Erythroblast (primary cell): ENCODE data around the gene FAM200A.
"Not testable (repeated sequence)": the region's sequence is repeated elsewhere in the genome, so short reads cannot be mapped to it uniquely, and the experiment has no call there.

ENCODE experiments used
- DNase-seq, 2 experiments: peaks; one replicate each; lab custom pipeline; 2025; lab: John Stamatoyannopoulos, UW
- GATA1 ChIP-seq: IDR thresholded peaks from 2 replicates; pipeline ENCODE4 v1.6.1; 2011; ENCODE audit warnings: low read depth, mild to moderate bottlenecking, control low read depth, low read length, moderate library complexity
- POLR2A ChIP-seq: IDR thresholded peaks from 2 replicates; pipeline ENCODE4 v1.6.1; 2011; ENCODE audit warnings: mild to moderate bottlenecking, low read length

FAM200A gene

GRCh38 chr7:99551767-99552463, at the start of gene FAM200A:
FAM200A (minus strand) TSS chr7:99552114; CDS start chr7:99548407, 3,707 bp downstream.
- DNase-seq, result peak; percentile 93
- TF ChIP-seq GATA1 (no peak), POLR2A (peak; percentile 95)

GRCh38 chr7:99599836-99600235, 47.9 kb upstream of the FAM200A start:
- TF ChIP-seq GATA1, result no peak
- TF ChIP-seq POLR2A, result no peak
- DNase-seq, result no peak

GRCh38 chr7:99597762-99598501, 46.0 kb upstream of the FAM200A start, which contains the start of gene TMEM225B:
TMEM225B (plus strand) TSS chr7:99598267; CDS start chr7:99604389, 6,122 bp downstream.
- TF ChIP-seq GATA1 (no peak), POLR2A (no peak)
- no peak for DNase-seq

GRCh38 chr7:99596408-99596955, 44.6 kb upstream of the FAM200A start:
- TF ChIP-seq POLR2A (no peak), GATA1 (no peak)
- no peak for DNase-seq

- TF ChIP-seq GATA1 (no peak), POLR2A (no peak)
- no peak for DNase-seq
Measured at GRCh38 chr7:99594948-99595745, 43.2 kb upstream of the FAM200A start.

GRCh38 chr7:99588868-99589267, 37.0 kb upstream of the FAM200A start:
- no peak for DNase-seq
- no peak for TF ChIP-seq POLR2A
- TF ChIP-seq GATA1, result no peak

GRCh38 chr7:99580778-99581332, 28.9 kb upstream of the FAM200A start:
- DNase-seq, result not testable (repeated sequence)

- no peak for TF ChIP-seq POLR2A
- TF ChIP-seq GATA1, result no peak
- peak; percentile 28 to 51 for DNase-seq
Measured at GRCh38 chr7:99579956-99580777, 28.3 kb upstream of the FAM200A start.

GRCh38 chr7:99579281-99579955, 27.5 kb upstream of the FAM200A start:
- DNase-seq, result peak in 1 of 2 experiments; percentile 41

GRCh38 chr7:99576251-99576650, 24.3 kb upstream of the FAM200A start:
- TF ChIP-seq GATA1, result no peak
- TF ChIP-seq POLR2A, result no peak
- DNase-seq, result no peak

More at GRCh38 chr7:99579281-99579955, 27.5 kb upstream of the FAM200A start:
- TF ChIP-seq GATA1 (no peak), POLR2A (no peak)

- TF ChIP-seq POLR2A (no peak), GATA1 (no peak)
- DNase-seq, result no peak
Measured at GRCh38 chr7:99573257-99573656, 21.3 kb upstream of the FAM200A start.

- DNase-seq, result no peak
- no peak for TF ChIP-seq GATA1
- TF ChIP-seq POLR2A, result no peak
Measured at GRCh38 chr7:99571768-99572167, 19.9 kb upstream of the FAM200A start.

- DNase-seq, result not testable (repeated sequence)
Measured at GRCh38 chr7:99568770-99569169, 16.9 kb upstream of the FAM200A start.
